Fibroblast of peridontal ligament (primary cell): ENCODE data around the gene VPS4A.
"Not testable (repeated sequence)": the region's sequence is repeated elsewhere in the genome, so short reads cannot be mapped to it uniquely, and the experiment has no call there.

Experiments
- DNase-seq: peaks from one replicate; pipeline ENCODE4 v3.0.0-alpha.2; 2010; ENCODE audit errors: extremely low read depth

The VPS4A gene

GRCh38 chr16:69327585-69328310 lies 16.6 kb downstream of the VPS4A start:
- DNase-seq, result no peak

GRCh38 chr16:69328854-69329316 lies 17.7 kb downstream of the VPS4A start:
- no peak for DNase-seq

GRCh38 chr16:69329369-69330285 lies 18.5 kb downstream of the VPS4A start:
- DNase-seq, result no peak

- peak; percentile 85 for DNase-seq
These were observed 19.3 kb downstream of the VPS4A start, which contains the start of gene PDF for GRCh38 chr16:69330286-69331109. Gene PDF (minus strand): TSS chr16:69330588. CDS start chr16:69330570, 18 bp downstream.

GRCh38 chr16:69334696-69335095 lies 23.5 kb downstream of the VPS4A start:
- DNase-seq, result no peak

- DNase-seq, result no peak
These were observed 27.6 kb downstream of the VPS4A start for GRCh38 chr16:69338557-69339288.

- peak; percentile 99 for DNase-seq
These were observed 28.3 kb downstream of the VPS4A start, which contains the start of the genes COG8 and NIP7 for GRCh38 chr16:69339289-69340094. Gene COG8 (minus strand): TSS chr16:69339564. CDS start chr16:69339552, 12 bp downstream. Gene NIP7 (plus strand): TSS chr16:69339772. CDS start chr16:69339830, 58 bp downstream.

- DNase-seq, result no peak
These were observed 29.0 kb downstream of the VPS4A start for GRCh38 chr16:69340095-69340644.

- DNase-seq, result no peak
These were observed 33.0 kb downstream of the VPS4A start for GRCh38 chr16:69344171-69344570.

- no peak for DNase-seq
These were observed 34.8 kb downstream of the VPS4A start for GRCh38 chr16:69345923-69346322.

GRCh38 chr16:69346683-69347082 lies 35.5 kb downstream of the VPS4A start:
- no peak for DNase-seq

GRCh38 chr16:69348222-69348621 lies 37.1 kb downstream of the VPS4A start:
- no peak for DNase-seq

GRCh38 chr16:69349536-69349935 lies 38.4 kb downstream of the VPS4A start:
- DNase-seq, result no peak

- DNase-seq, result no peak
These were observed 39.5 kb downstream of the VPS4A start for GRCh38 chr16:69350536-69351133.

- DNase-seq, result no peak
These were observed 40.3 kb downstream of the VPS4A start, which contains the start of gene TMED6 for GRCh38 chr16:69351309-69352027. Gene TMED6 (minus strand): TSS chr16:69351786. CDS start chr16:69351753, 33 bp downstream.

- not testable (repeated sequence) for DNase-seq
These were observed 48.9 kb downstream of the VPS4A start for GRCh38 chr16:69360070-69360469.

GRCh38 chr16:69363281-69363717 lies 52.1 kb downstream of the VPS4A start:
- no peak for DNase-seq

- DNase-seq, result no peak
These were observed 52.9 kb downstream of the VPS4A start for GRCh38 chr16:69364088-69364487.
